Inferior parietal cortex (tissue), 1 donor: ENCODE results near the gene ITGB2.

Experiments used
- DNase-seq: peaks from one replicate; pipeline ENCODE4 v3.0.0-alpha.2; 2016; ENCODE audit errors: extremely low spot score

The ITGB2 gene

GRCh38 chr21:44920694-44921604 lies at the start of gene ITGB2:
ITGB2 (minus strand) TSS chr21:44920899; CDS start chr21:44910782, 10,117 bp downstream.
- DNase-seq, result no peak

- no peak for DNase-seq
Measured at GRCh38 chr21:44969931-44970755, 49.4 kb upstream of the ITGB2 start.

GRCh38 chr21:44969066-44969670 lies 48.5 kb upstream of the ITGB2 start:
- DNase-seq, result no peak

GRCh38 chr21:44967082-44968047 lies 46.7 kb upstream of the ITGB2 start:
- DNase-seq, result no peak

GRCh38 chr21:44966135-44967081 lies 45.7 kb upstream of the ITGB2 start:
- no peak for DNase-seq

GRCh38 chr21:44965251-44966022 lies 44.7 kb upstream of the ITGB2 start:
- DNase-seq, result no peak

- no peak for DNase-seq
Measured at GRCh38 chr21:44964381-44964780, 43.7 kb upstream of the ITGB2 start.

GRCh38 chr21:44962403-44962966 lies 41.8 kb upstream of the ITGB2 start:
- no peak for DNase-seq

- no peak for DNase-seq
Measured at GRCh38 chr21:44960141-44961092, 39.7 kb upstream of the ITGB2 start.

GRCh38 chr21:44959376-44960091 lies 38.8 kb upstream of the ITGB2 start:
- DNase-seq, result no peak

GRCh38 chr21:44958471-44959191 lies 37.9 kb upstream of the ITGB2 start:
- no peak for DNase-seq

- DNase-seq, result no peak
Measured at GRCh38 chr21:44957901-44958451, 37.3 kb upstream of the ITGB2 start.

- no peak for DNase-seq
Measured at GRCh38 chr21:44957047-44957831, 36.5 kb upstream of the ITGB2 start.

GRCh38 chr21:44956356-44957046 lies 35.8 kb upstream of the ITGB2 start:
- no peak for DNase-seq

- no peak for DNase-seq
Measured at GRCh38 chr21:44955798-44956175, 35.1 kb upstream of the ITGB2 start.
